D721Med (cell line): ENCODE results near the gene ELFN1.

Experiments
- DNase-seq: peaks from one replicate; pipeline ENCODE4 v3.0.0; 2011; ENCODE audit warnings: low spot score; ENCODE audit not compliant: insufficient read length
- FAIRE-seq: peaks from 2 replicates; lab custom pipeline; 2011; peaks lifted over from hg19 to GRCh38; lab: Jason Lieb, UNC
- TF ChIP-seq, protein P1 (sequence below): IDR thresholded peaks from 2 replicates; pipeline ENCODE4 v1.5.1; 2012; ENCODE audit warnings: mild to moderate bottlenecking, control low read depth; ENCODE audit not compliant: insufficient read depth; ENCODE audit errors: missing control alignments

The ELFN1 gene

DNA sequence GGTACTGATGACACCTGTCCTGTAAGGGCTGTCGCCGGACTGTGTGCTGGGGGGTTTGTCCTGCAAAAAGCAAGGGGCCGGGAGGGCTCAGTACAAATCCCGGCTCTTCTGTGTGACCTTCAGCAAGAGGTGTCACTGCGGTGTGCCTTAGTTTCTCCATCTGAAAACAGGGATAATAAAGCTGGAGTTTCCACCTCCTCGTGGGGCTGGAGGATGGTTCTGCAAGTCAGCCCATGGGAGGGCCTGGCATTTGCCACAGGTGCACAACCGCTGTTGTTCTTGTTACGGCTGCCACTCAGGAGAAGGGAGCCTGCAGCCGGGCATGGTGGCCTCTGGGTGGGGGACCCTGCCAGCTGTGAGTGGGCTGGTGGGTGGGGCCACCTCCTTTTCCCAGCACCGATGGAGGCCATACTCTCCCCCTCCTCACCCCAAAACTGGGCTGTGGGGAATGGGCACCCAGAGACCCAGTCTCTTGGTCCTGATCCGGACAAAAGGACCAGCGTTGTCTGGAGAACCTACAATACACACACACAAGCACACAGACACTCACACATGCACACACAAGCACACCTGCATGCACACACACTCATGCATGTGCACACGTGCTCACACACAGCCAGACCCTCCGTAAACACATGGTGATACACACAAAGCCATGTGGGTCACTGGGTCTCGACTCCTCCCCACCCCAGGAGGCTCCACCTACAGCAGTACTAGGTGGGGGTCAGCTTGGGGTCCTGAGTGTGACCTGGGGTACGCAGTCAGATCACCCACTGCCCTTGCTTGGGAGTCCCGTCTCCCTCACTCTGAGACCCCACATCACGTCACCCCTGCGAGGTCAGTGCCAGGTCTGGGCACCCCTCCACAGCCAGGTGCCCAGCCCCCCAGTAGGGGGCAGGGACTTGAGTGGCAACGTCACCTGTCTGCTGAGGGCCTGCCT is 34.1 kb downstream of the ELFN1 start:
- TF ChIP-seq, protein P1, sequence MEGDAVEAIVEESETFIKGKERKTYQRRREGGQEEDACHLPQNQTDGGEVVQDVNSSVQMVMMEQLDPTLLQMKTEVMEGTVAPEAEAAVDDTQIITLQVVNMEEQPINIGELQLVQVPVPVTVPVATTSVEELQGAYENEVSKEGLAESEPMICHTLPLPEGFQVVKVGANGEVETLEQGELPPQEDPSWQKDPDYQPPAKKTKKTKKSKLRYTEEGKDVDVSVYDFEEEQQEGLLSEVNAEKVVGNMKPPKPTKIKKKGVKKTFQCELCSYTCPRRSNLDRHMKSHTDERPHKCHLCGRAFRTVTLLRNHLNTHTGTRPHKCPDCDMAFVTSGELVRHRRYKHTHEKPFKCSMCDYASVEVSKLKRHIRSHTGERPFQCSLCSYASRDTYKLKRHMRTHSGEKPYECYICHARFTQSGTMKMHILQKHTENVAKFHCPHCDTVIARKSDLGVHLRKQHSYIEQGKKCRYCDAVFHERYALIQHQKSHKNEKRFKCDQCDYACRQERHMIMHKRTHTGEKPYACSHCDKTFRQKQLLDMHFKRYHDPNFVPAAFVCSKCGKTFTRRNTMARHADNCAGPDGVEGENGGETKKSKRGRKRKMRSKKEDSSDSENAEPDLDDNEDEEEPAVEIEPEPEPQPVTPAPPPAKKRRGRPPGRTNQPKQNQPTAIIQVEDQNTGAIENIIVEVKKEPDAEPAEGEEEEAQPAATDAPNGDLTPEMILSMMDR = no peak
- DNase-seq = no peak
- no peak for FAIRE-seq

DNA sequence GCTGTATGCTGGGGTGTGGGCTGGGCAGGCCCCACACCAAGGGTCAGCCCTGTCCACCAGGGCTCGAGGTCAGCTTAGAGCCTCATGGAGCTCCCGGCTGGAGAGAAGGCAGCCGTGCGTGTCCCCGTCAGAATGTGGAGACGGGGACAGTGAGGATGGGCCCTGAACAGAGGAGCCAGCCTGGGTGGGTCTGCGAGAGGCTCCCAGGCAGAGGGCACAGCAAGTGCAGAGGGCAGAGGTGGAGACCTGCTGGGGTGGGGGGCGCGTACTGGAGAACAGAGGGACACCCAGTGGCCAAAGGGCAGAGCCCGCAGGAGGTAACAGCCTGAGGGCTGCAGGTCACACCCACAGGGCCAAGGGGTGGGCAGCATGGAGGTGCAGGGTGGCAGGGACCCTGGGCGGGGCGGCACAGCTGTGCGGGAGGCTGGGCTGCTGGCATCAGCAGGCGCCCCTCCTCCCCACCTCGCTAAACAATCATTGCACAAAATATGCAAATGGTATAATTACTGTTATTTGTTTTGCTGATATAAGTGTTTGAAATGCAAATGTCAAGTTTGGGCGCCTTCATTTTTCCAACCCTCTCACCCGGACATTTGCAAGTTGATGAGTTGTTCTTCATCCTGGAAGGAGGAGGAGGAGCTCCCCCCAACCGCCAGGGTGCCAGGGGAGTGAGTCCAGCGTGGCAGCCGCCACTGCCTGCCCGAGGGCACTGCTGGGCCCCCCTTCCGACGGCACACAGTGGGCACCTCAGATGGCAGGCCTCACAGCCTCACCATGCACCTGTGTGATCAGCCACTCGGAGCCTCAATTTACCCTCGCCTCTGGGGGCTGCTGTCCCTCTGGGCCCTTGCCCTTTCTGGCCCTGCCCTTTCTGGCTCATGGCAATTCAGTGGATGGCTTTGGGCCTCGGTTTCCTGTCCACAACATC is 35.0 kb downstream of the ELFN1 start:
- no peak for FAIRE-seq

DNA sequence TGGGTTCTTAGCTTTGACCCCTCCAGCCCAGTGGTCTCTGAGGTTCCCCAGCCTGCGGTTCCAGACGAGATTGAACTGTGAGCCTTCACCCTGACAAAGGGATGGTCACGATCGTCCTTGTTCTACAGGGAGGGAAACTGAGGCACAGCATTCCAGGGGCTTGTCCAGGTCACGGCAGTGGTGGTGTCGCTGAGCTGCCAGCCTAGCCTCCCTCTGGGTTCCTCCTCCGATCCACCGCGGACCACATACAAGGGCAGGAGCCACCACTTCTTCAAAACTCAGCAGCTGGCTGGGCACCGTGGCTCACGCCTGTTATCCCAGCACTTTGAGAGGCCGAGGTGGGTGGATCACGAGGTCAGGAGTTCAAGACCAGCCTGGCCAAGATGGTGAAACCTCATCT is 35.8 kb downstream of the ELFN1 start:
- FAIRE-seq (no peak), DNase-seq (no peak)

More for the DNA sequence above, 35.0 kb downstream of the ELFN1 start:
- TF ChIP-seq, protein P1 = no peak
- no peak for DNase-seq

DNA sequence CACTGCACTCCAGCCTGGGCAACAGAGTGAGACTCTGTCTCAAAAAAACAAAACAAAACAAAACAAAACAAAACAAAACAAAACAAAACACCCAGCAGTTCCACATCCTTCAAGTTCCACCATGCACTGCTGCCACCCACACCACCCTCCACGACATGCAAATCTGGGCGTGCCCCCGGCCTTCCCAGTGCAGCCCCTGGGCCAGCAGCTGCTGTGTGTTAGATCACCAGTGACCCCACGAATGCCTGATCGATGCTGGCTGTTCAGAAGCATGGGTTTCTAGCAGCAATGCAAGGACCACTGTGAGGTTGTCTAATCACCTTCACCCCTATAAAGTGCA is 36.3 kb downstream of the ELFN1 start:
- TF ChIP-seq, protein P1 = no peak
- FAIRE-seq = no peak
- no peak for DNase-seq

More for the DNA sequence above, 35.8 kb downstream of the ELFN1 start:
- TF ChIP-seq, protein P1 = no peak

DNA sequence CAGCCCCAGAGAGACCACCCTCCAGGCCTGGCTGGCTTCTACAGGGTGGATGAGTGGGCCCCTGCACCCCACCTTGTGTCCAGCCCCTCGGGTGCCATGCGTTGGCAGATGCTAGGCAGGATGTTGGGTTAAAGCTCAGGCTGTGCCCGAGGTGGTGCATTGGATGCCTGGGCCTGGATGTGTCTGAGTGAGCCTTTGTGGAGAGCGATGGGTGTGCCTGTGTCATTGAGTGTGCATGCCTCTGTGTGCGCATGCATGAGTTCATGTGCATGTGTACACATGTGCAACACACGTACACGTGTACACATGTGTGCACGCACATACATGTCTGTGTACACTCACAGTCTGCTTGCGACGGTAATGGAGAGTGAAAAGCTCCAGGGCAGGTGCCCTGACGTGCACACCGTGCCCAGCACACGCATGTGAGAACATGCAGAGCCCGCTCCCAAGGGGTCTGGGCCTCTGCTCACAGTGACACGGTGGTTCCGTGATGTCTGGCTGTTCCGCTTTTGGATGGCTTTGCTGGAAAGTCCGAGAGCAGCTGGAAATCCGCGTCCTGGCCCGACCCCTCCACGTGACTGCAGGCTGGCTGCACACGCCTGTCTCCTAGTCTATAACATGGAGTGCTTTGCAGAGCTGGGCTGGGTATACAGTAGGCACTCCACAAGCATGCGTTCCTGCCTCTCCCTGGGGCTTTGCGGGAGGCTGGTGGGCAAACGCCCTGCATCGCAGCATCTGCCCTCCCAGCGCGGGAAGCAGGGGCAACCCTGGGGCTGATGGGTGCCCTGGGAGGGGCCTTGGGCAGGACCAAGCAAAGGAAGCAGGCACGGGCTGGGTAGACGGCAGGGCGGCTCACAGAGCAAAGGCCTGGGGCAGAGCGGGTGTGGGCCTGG is 36.9 kb downstream of the ELFN1 start:
- no peak for DNase-seq
- TF ChIP-seq, protein P1 = no peak
- FAIRE-seq = no peak

DNA sequence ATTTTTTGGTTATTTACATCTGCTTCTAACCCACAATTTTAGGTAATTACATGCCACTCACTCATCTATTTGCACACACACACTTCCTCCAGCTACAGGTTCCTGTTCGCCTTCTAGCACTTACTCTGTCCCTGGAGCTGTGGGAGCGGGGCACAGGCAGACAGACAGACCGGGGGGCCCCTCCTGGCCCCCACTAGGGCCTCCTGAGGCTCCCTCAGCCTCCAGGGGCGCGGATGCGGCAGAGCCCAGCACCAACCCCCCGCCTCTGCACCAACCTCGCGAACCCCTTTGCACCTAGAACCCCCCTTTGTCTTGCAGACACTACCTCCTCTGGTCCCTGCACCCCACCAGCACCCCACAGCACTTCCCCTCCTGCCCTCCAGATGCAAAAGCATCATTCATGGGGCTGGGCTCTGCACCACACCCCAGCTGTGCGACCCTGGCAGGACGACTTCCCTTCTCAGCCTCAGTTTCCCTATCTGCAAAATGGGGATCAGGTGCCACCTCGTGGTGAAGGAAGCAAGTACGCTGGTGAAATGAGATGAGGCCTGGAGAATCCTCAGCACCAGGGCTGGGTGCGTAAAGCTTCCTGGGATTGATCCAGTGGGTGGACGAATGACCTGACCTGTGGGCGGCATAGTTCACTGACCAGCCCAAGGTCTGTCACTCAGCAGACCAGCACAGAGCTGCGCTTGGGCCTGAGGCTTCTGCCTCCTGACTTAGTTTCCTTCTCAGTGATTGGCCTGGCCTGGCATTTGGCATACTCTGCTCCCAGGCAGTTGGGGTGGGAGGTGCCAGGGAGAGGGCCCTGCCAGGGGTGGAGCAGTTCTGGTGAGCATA is 37.9 kb downstream of the ELFN1 start:
- no peak for DNase-seq
- FAIRE-seq = no peak
- TF ChIP-seq, protein P1 = no peak
